ENCODE data around the gene GRB2.
A peak's percentile ranks its signal among the peaks of the same experiment; 100 is the strongest.

The GRB2 gene

DNA sequence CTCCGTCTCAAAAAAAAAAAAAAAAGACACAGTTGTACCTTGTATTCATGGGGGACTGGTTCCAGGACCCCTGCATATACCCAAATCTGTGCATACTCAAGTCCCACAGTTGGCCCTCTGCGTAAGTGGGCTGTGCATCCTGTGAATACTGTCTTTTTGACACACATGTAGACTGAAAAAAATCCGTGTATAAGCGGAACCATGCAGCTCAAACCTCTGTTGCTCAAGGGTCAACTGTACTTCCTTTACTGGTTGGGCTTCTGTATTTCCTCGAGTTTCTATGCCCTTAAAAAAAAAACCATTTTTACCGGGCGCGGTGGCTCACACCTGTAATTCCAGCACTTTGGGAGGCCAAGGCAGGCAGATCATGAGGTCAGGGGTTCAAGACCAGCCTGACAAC is 52.3 kb downstream of the GRB2 start:
- TF ChIP-seq, protein P1, sequence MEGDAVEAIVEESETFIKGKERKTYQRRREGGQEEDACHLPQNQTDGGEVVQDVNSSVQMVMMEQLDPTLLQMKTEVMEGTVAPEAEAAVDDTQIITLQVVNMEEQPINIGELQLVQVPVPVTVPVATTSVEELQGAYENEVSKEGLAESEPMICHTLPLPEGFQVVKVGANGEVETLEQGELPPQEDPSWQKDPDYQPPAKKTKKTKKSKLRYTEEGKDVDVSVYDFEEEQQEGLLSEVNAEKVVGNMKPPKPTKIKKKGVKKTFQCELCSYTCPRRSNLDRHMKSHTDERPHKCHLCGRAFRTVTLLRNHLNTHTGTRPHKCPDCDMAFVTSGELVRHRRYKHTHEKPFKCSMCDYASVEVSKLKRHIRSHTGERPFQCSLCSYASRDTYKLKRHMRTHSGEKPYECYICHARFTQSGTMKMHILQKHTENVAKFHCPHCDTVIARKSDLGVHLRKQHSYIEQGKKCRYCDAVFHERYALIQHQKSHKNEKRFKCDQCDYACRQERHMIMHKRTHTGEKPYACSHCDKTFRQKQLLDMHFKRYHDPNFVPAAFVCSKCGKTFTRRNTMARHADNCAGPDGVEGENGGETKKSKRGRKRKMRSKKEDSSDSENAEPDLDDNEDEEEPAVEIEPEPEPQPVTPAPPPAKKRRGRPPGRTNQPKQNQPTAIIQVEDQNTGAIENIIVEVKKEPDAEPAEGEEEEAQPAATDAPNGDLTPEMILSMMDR (IDR thresholded peaks at IDR 0.05), result no peak
- Histone ChIP-seq H3K27me3 (no peaks in the 10 kb centered on the region), H3K36me3 (no peaks in the 10 kb centered on the region), H3K4me3 (ENCODE audit: low read depth in 1 of 2, low read length in 1 of 2) (no peak overlapping the region), H3K27ac (peak overlapping the region; percentile 27), H3K9me3 (no peaks in the 10 kb centered on the region), H3K4me1 (ENCODE audit: control insufficient read depth in 1 of 2, insufficient read depth in 1 of 2, low read depth in 1 of 2, low read length in 1 of 2) (peaks cover 36 to 44% of the 10 kb centered on the region in 2 experiments)

- peak overlapping the region; percentile 74 for H3K27ac ChIP-seq
These were observed 53.4 kb downstream of the GRB2 start for GRCh38 chr17:75352079-75352569.

DNA sequence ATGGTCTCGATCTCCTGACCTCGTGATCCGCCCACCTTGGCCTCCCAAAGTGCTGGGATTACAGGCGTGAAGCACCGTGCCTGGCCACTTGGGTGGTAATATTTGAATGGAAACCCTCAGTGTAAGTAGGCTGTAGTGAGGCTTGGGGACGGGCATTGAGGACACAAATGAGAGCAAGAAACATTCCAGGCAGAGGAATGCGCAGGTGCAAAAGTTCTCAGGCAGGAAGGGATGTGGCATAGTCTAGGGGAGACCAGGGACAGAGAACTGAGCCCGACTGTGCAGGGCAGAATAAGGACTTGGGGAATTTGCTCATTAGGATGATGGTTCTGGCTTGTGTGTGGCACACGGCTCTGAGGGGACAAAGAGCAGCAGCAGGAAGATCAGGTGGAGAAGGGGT is 54.8 kb downstream of the GRB2 start:
- H3K27ac ChIP-seq, result peak overlapping the region; percentile 21
- no peaks in the 10 kb centered on the region for H3K9me3 ChIP-seq
- TF ChIP-seq, protein P1 (IDR thresholded peaks at IDR 0.05), result no peak
- no peak overlapping the region for H3K4me3 ChIP-seq (ENCODE audit: low read depth in 1 of 2, low read length in 1 of 2)
- peaks cover 47 to 49% of the 10 kb centered on the region in 2 experiments for H3K4me1 ChIP-seq (ENCODE audit: control insufficient read depth in 1 of 2, insufficient read depth in 1 of 2, low read depth in 1 of 2, low read length in 1 of 2)
- H3K36me3 ChIP-seq, result no peaks in the 10 kb centered on the region
- no peaks in the 10 kb centered on the region for H3K27me3 ChIP-seq

More at GRCh38 chr17:75352079-75352569, 53.4 kb downstream of the GRB2 start:
- peaks cover 46 to 51% of the 10 kb centered on the region in 2 experiments for H3K4me1 ChIP-seq (ENCODE audit: control insufficient read depth in 1 of 2, insufficient read depth in 1 of 2, low read depth in 1 of 2, low read length in 1 of 2)
- H3K9me3 ChIP-seq, result no peaks in the 10 kb centered on the region
- peak overlapping the region in 1 of 2 experiments; percentile 8 for H3K4me3 ChIP-seq (ENCODE audit: low read depth in 1 of 2, low read length in 1 of 2)
- no peaks in the 10 kb centered on the region for H3K27me3 ChIP-seq
- TF ChIP-seq, protein P1 (IDR thresholded peaks at IDR 0.05), result no peak
- no peaks in the 10 kb centered on the region for H3K36me3 ChIP-seq

DNA sequence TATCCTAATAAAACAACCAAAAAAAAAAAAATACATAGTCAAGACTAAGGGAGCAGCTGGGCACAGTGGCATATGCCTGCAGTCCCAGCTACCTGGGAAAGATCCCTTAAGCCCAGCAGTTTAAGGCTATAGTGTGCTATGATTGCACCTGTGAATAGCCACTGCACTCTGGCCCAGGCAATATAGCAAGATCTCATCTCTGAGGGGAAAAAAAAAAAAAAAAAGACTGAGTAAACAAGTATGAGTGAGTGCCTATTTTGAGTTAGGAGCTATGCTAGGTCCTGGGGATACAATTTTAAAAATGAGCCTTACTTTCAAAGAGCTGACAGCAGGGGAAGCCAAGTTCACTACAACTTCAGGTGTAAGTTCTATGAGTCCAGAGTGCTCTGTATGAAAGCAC is 55.4 kb downstream of the GRB2 start:
- TF ChIP-seq, protein P1 (IDR thresholded peaks at IDR 0.05), result no peak
- H3K36me3 ChIP-seq, result no peaks in the 10 kb centered on the region
- no peak overlapping the region for H3K4me3 ChIP-seq (ENCODE audit: low read depth in 1 of 2, low read length in 1 of 2)
- no peaks in the 10 kb centered on the region for H3K9me3 ChIP-seq
- no peak overlapping the region for H3K27ac ChIP-seq
- no peaks in the 10 kb centered on the region for H3K27me3 ChIP-seq
- peaks cover 53 to 56% of the 10 kb centered on the region in 2 experiments for H3K4me1 ChIP-seq (ENCODE audit: control insufficient read depth in 1 of 2, insufficient read depth in 1 of 2, low read depth in 1 of 2, low read length in 1 of 2)

DNA sequence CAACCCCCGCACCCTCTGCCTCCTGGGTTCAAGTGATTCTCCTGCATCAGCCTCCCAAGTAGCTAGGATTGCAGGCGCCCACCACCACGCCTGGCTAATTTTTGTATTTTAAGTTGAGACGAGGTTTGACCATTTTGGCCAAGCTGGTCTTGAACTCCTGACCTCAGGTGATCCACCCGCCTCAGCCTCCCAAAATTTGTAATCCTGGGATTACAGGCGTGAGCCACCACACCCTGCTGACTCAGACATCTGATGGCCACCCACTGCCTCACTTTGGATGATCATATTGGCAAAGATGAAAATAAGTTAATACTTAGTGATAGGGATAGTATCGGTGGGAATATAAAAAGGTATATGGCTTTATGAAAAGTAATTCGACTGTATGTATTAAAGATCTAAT is 55.9 kb downstream of the GRB2 start:
- no peaks in the 10 kb centered on the region for H3K36me3 ChIP-seq
- H3K27ac ChIP-seq, result no peak overlapping the region
- no peak overlapping the region for H3K4me3 ChIP-seq (ENCODE audit: low read depth in 1 of 2, low read length in 1 of 2)
- no peaks in the 10 kb centered on the region for H3K27me3 ChIP-seq
- no peaks in the 10 kb centered on the region for H3K9me3 ChIP-seq
- TF ChIP-seq, protein P1 (IDR thresholded peaks at IDR 0.05), result no peak
- peaks cover 57 to 58% of the 10 kb centered on the region in 2 experiments for H3K4me1 ChIP-seq (ENCODE audit: control insufficient read depth in 1 of 2, insufficient read depth in 1 of 2, low read depth in 1 of 2, low read length in 1 of 2)

All from neutrophil (primary cell).